Immature natural killer cell (primary cell): ENCODE measurements around the gene UFM1. TPM values are rescaled to one million over a fixed set of nuclear protein-coding genes. Genes with fewer than 3 reads are reported as not detected.

Experiments
- DNase-seq, 3 donors: peaks; one replicate each; pipeline ENCODE4 v3.0.0; 2022; ENCODE audit warnings: mixed read lengths in 1 of 3
- H3K27ac Mint-ChIP-seq, 6 donors: one replicate each; pipeline ENCODE4 v1.8.0; 2020; ENCODE audit warnings: mixed read lengths in 6 of 6, mild to moderate bottlenecking in 5 of 6, inconsistent platforms in 4 of 6, moderate library complexity in 3 of 6
- H3K27me3 Mint-ChIP-seq, 3 donors: one replicate each; pipeline ENCODE4 v1.8.0; 2020 to 2021; ENCODE audit warnings: low read depth in 3 of 3, mild to moderate bottlenecking in 3 of 3, mixed read lengths in 3 of 3, moderate library complexity in 3 of 3, inconsistent platforms in 1 of 3
- H3K36me3 Mint-ChIP-seq, 3 donors: one replicate each; pipeline ENCODE4 v1.8.0; 2020; ENCODE audit warnings: mixed read lengths in 3 of 3, inconsistent platforms in 2 of 3, mild to moderate bottlenecking in 2 of 3
- H3K4me1 Mint-ChIP-seq, 2 donors: one replicate each; pipeline ENCODE4 v1.8.0; 2020; ENCODE audit warnings: inconsistent platforms in 2 of 2, mild to moderate bottlenecking in 2 of 2, mixed read lengths in 2 of 2, moderate library complexity in 1 of 2
- H3K4me3 Mint-ChIP-seq, 5 donors: one replicate each; pipeline ENCODE4 v1.8.0; 2020; ENCODE audit warnings: mild to moderate bottlenecking in 5 of 5, mixed read lengths in 5 of 5, inconsistent platforms in 3 of 5, moderate library complexity in 3 of 5
- H3K9me3 Mint-ChIP-seq, 6 donors: one replicate each; pipeline ENCODE4 v1.8.0; 2020; ENCODE audit warnings: mild to moderate bottlenecking in 6 of 6, mixed read lengths in 6 of 6, inconsistent platforms in 4 of 6, moderate library complexity in 3 of 6
- polyA plus RNA-seq, 3 donors: library from polyadenylated mRNA; unstranded; fragments of 300-500 nt; fragmentation: Illumina TruSeq; gene quantifications; one replicate each; pipeline ENCODE4 v1.2.3, GENCODE V29; 2021

Gene UFM1
- polyA plus RNA-seq, 3 donors from 2014 or later: 52.3 to 64.8 (median 57.6) TPM

DNA sequence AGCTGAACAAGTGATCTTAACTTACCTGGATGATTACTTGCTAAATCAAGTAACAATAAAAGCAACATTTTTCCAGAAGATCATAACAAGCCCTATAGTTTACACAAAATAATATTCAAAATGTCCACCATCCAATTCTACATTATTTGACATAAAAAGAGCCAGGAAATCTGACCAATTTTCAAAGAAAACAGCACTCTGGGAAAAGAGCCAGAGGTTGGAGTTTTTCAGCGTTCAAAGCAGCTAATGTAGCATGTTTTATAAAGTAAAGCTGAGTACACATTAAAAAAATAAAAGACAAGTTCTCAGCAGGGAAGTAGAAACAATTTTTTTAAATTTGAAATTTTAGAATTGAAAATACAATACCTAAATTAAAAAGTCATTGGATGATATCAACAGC is 62.6 kb downstream of the UFM1 start:
- Mint-ChIP-seq H3K27ac (no peak overlapping the region), H3K4me3 (no peak overlapping the region), H3K36me3 (no peaks in the 10 kb centered on the region), H3K27me3 (peaks cover 0 to 4% (median 0%) of the 10 kb centered on the region in 3 donors), H3K4me1 (peaks cover 0 to 2% of the 10 kb centered on the region in 2 donors), H3K9me3 (peaks cover 0 to 13% (median under 1%) of the 10 kb centered on the region in 6 donors)
- DNase-seq: no peak
